GM13976 (cell line): Measurements from ENCODE around the gene FHAD1.
A peak's percentile ranks its signal among the peaks of the same experiment; 100 is the strongest.
"Not testable (repeated sequence)": the region's sequence is repeated elsewhere in the genome, so short reads cannot be mapped to it uniquely, and the experiment has no call there.

Source experiments
- DNase-seq: peaks from one replicate; pipeline ENCODE4 v3.0.0; 2012; ENCODE audit warnings: low spot score
- CTCF ChIP-seq: IDR thresholded peaks from 2 replicates; pipeline ENCODE4 v1.5.1; 2012; ENCODE audit warnings: borderline replicate concordance, mild to moderate bottlenecking; ENCODE audit not compliant: insufficient read depth; ENCODE audit errors: extremely low read depth, missing control alignments, control extremely low read depth
- in situ Hi-C: fragments of 300-500 bp; cut with MboI; formaldehyde crosslinking; loops from one replicate; pipeline ENCODE4 v1.12.0; 2022; ENCODE audit warnings: low sequenced_read_pairs, mixed read lengths, inconsistent platforms; ENCODE audit not compliant: unreplicated experiment

The FHAD1 gene

GRCh38 chr1:15425521-15425920 is 178.5 kb downstream of the FHAD1 start:
- in situ Hi-C loops, result loop anchor here (5.0 kb wide), 1 partner anchor 98 kb away; no protein-coding TSS in a partner anchor
- DNase-seq, result no peak
- TF ChIP-seq CTCF, result no peak

- no peak for TF ChIP-seq CTCF
- no peak for DNase-seq
- in situ Hi-C loops, result loop anchor here (5.0 kb wide), 1 partner anchor 99 kb away; no protein-coding TSS in a partner anchor
These were observed 178.9 kb downstream of the FHAD1 start for GRCh38 chr1:15425958-15426357.

GRCh38 chr1:15426492-15427279 is 179.7 kb downstream of the FHAD1 start:
- in situ Hi-C loops, result loop anchor here (5.0 kb wide), 1 partner anchor 99 kb away; no protein-coding TSS in a partner anchor
- TF ChIP-seq CTCF, result no peak
- DNase-seq, result no peak

- DNase-seq, result no peak
- in situ Hi-C loops, result loop anchor here (5.0 kb wide), 1 partner anchor 100 kb away; no protein-coding TSS in a partner anchor
- TF ChIP-seq CTCF, result no peak
These were observed 180.2 kb downstream of the FHAD1 start for GRCh38 chr1:15427280-15427666.

- in situ Hi-C loops, result loop anchor here (5.0 kb wide), 1 partner anchor 101 kb away; no protein-coding TSS in a partner anchor
- DNase-seq, result not testable (repeated sequence)
These were observed 181.2 kb downstream of the FHAD1 start for GRCh38 chr1:15428252-15428651.

GRCh38 chr1:15428815-15429435 is 181.9 kb downstream of the FHAD1 start:
- DNase-seq, result peak; percentile 22
- TF ChIP-seq CTCF, result no peak
- in situ Hi-C loops, result loop anchor here (5.0 kb wide), 1 partner anchor 102 kb away; no protein-coding TSS in a partner anchor

GRCh38 chr1:15429701-15430149 is 182.7 kb downstream of the FHAD1 start:
- in situ Hi-C loops, result loop anchor here (5.0 kb wide), 1 partner anchor 102 kb away; no protein-coding TSS in a partner anchor
- no peak for TF ChIP-seq CTCF
- no peak for DNase-seq
